H9 (cell line): ENCODE measurements around the gene DCTN1. TPM values are rescaled to one million over a fixed set of nuclear protein-coding genes. Genes with fewer than 3 reads are reported as not detected.

Source experiments
- DNase-seq: peaks from one replicate; pipeline ENCODE4 v3.0.0-alpha.2; 2017
- H2AFZ ChIP-seq: one replicate; pipeline ENCODE4 v1.6.1; 2013; ENCODE audit warnings: mild to moderate bottlenecking, low read length, control low read depth, moderate library complexity
- H2AK5ac ChIP-seq: 2 replicates; pipeline ENCODE4 v1.6.1; 2013; ENCODE audit warnings: low read length, control low read depth, mixed read lengths; ENCODE audit not compliant: insufficient read length
- H2BK120ac ChIP-seq: one replicate; pipeline ENCODE4 v1.6.1; 2013; ENCODE audit warnings: low read depth, mild to moderate bottlenecking, low read length, control low read depth, inconsistent platforms; ENCODE audit not compliant: poor library complexity, severe bottlenecking
- H2BK12ac ChIP-seq: 2 replicates; pipeline ENCODE4 v1.6.1; 2013; ENCODE audit warnings: low read length, control low read depth, mixed read lengths, low read depth; ENCODE audit not compliant: insufficient read length
- H2BK15ac ChIP-seq: 2 replicates; pipeline ENCODE4 v1.6.1; 2013; ENCODE audit warnings: low read depth, low read length, control low read depth
- H2BK20ac ChIP-seq: one replicate; pipeline ENCODE4 v1.6.1; 2013; ENCODE audit warnings: low read depth, mild to moderate bottlenecking, low read length, control low read depth, inconsistent platforms; ENCODE audit not compliant: poor library complexity, severe bottlenecking
- H2BK5ac ChIP-seq: 2 replicates; pipeline ENCODE4 v1.6.1; 2013; ENCODE audit warnings: low read length, control low read depth, mixed read lengths; ENCODE audit not compliant: insufficient read length
- H3K14ac ChIP-seq: 2 replicates; pipeline ENCODE4 v1.6.1; 2013; ENCODE audit warnings: low read length, control low read depth; ENCODE audit not compliant: insufficient read depth
- H3K18ac ChIP-seq: 2 replicates; pipeline ENCODE4 v1.6.1; 2013; ENCODE audit warnings: low read depth, mild to moderate bottlenecking, mixed read lengths, low read length, control low read depth; ENCODE audit not compliant: insufficient read length
- H3K23ac ChIP-seq: 2 replicates; pipeline ENCODE4 v1.6.1; 2013; ENCODE audit warnings: low read length, control low read depth, mixed read lengths, low read depth; ENCODE audit not compliant: insufficient read length
- H3K23me2 ChIP-seq: 2 replicates; pipeline ENCODE4 v1.6.1; 2013; ENCODE audit warnings: low read depth, mild to moderate bottlenecking, mixed read lengths, low read length, control low read depth; ENCODE audit not compliant: insufficient read length, poor library complexity, severe bottlenecking
- H3K27ac ChIP-seq: 2 replicates; pipeline ENCODE4 v1.5.1; 2013; ENCODE audit warnings: low read length, control low read depth, mixed read lengths, low read depth; ENCODE audit not compliant: insufficient read length
- H3K27me3 ChIP-seq: 2 replicates; pipeline ENCODE4 v1.6.1; 2013; ENCODE audit warnings: low read length, control low read depth, inconsistent platforms; ENCODE audit not compliant: insufficient read depth
- H3K4ac ChIP-seq: 2 replicates; pipeline ENCODE4 v1.6.1; 2013; ENCODE audit warnings: low read depth, mild to moderate bottlenecking, control low read depth, inconsistent platforms, low read length, moderate library complexity
- H3K4me1 ChIP-seq: 2 replicates; pipeline ENCODE4 v1.6.1; 2013; ENCODE audit warnings: low read length, control low read depth, inconsistent platforms; ENCODE audit not compliant: insufficient read depth
- H3K4me2 ChIP-seq: 2 replicates; pipeline ENCODE4 v1.6.1; 2013; ENCODE audit warnings: low read length, control low read depth, mixed read lengths; ENCODE audit not compliant: insufficient read length, insufficient read depth
- H3K56ac ChIP-seq: 2 replicates; pipeline ENCODE4 v1.6.1; 2013; ENCODE audit warnings: low read depth, mild to moderate bottlenecking, mixed read lengths, low read length, control low read depth; ENCODE audit not compliant: insufficient read length
- H3K79me1 ChIP-seq: 2 replicates; pipeline ENCODE4 v1.6.1; 2013; ENCODE audit warnings: low read depth, mild to moderate bottlenecking, moderate library complexity, low read length, control low read depth, inconsistent platforms; ENCODE audit not compliant: insufficient read depth, poor library complexity, severe bottlenecking
- H3K79me2 ChIP-seq: 2 replicates; pipeline ENCODE4 v1.6.1; 2013; ENCODE audit warnings: low read length, control low read depth, inconsistent platforms; ENCODE audit not compliant: insufficient read depth
- H3K9ac ChIP-seq: 2 replicates; pipeline ENCODE4 v1.6.1; 2013; ENCODE audit warnings: low read length, control low read depth, mixed read lengths; ENCODE audit not compliant: insufficient read length; ENCODE audit errors: extremely low read depth
- H3K9me3 ChIP-seq: one replicate; pipeline ENCODE4 v1.6.1; 2013; ENCODE audit warnings: low read depth, low read length, inconsistent platforms; ENCODE audit not compliant: control insufficient read depth
- H3T11ph ChIP-seq: one replicate; pipeline ENCODE4 v1.6.1; 2013; ENCODE audit warnings: mild to moderate bottlenecking, low read length, control low read depth, inconsistent platforms
- H4K20me1 ChIP-seq: one replicate; pipeline ENCODE4 v1.6.1; 2013; ENCODE audit not compliant: control insufficient read depth, insufficient read length, insufficient read depth
- H4K5ac ChIP-seq: 2 replicates; pipeline ENCODE4 v1.6.1; 2013; ENCODE audit warnings: low read depth, mild to moderate bottlenecking, mixed read lengths, low read length, control low read depth; ENCODE audit not compliant: insufficient read length
- H4K8ac ChIP-seq: replicated peaks from 2 replicates; pipeline ENCODE4 v1.6.1; 2013; ENCODE audit warnings: low read length, control low read depth, mixed read lengths, low read depth; ENCODE audit not compliant: insufficient read length
- H4K91ac ChIP-seq: 2 replicates; pipeline ENCODE4 v1.6.1; 2013; ENCODE audit warnings: low read depth, mild to moderate bottlenecking, moderate library complexity, mixed read lengths, low read length, control low read depth; ENCODE audit not compliant: insufficient read length
- H3K27ac Mint-ChIP-seq, 3 experiments: 2 replicates in 2 of 3; 3 replicates in 1 of 3; pipeline ENCODE4 v1.8.0; 2020 to 2021; ENCODE audit warnings: mixed read lengths in 3 of 3, mild to moderate bottlenecking in 1 of 3, moderate library complexity in 1 of 3
- H3K27me3 Mint-ChIP-seq: 2 replicates; pipeline ENCODE4 v1.8.0; 2021; ENCODE audit warnings: low read depth, mild to moderate bottlenecking, moderate library complexity, mixed read lengths
- H3K36me3 Mint-ChIP-seq, 3 experiments: 2 replicates in 2 of 3; 3 replicates in 1 of 3; pipeline ENCODE4 v1.8.0; 2020 to 2021; ENCODE audit warnings: low read depth in 3 of 3, mixed read lengths in 3 of 3; ENCODE audit not compliant: insufficient read depth in 1 of 3
- H3K4me1 Mint-ChIP-seq, 2 experiments: 2 replicates each; pipeline ENCODE4 v1.8.0; 2020; ENCODE audit warnings: mixed read lengths in 2 of 2
- H3K4me3 Mint-ChIP-seq, 2 experiments: 2 replicates in 1 of 2; 3 replicates in 1 of 2; pipeline ENCODE4 v1.8.0; 2020 to 2021; ENCODE audit warnings: mild to moderate bottlenecking in 2 of 2, mixed read lengths in 2 of 2, moderate library complexity in 1 of 2
- H3K9me3 Mint-ChIP-seq, 2 experiments: 2 replicates in 1 of 2; 3 replicates in 1 of 2; pipeline ENCODE4 v1.8.0; 2020; ENCODE audit warnings: mild to moderate bottlenecking in 2 of 2, mixed read lengths in 2 of 2, moderate library complexity in 1 of 2
- WGBS: extraction: QIAGEN DNeasy Blood & Tissue Kit; methylation state at CpG from one replicate; pipeline ENCODE4 v1.1.7; 2013; ENCODE audit warnings: missing lambda C conversion rate, low lambda C conversion rate, mixed read lengths; ENCODE audit not compliant: insufficient read length; ENCODE audit errors: extremely low coverage; 5-methylcytosine and 5-hydroxymethylcytosine counted together
- total RNA-seq: library from RNA; stranded (reverse); gene quantifications from 2 replicates; pipeline ENCODE4 v1.2.1, GENCODE V29; 2021
- TF ChIP-seq, protein P1 (sequence below): fragments of 200-600 bp; sonication (generic); conservative IDR thresholded peaks from 3 replicates; pipeline ENCODE4 v1.8.0; 2021; ENCODE audit warnings: antibody characterized with exemption, mild to moderate bottlenecking

Gene DCTN1
- total RNA-seq, 1 experiment from 2014 or later, result 141 TPM

DNA sequence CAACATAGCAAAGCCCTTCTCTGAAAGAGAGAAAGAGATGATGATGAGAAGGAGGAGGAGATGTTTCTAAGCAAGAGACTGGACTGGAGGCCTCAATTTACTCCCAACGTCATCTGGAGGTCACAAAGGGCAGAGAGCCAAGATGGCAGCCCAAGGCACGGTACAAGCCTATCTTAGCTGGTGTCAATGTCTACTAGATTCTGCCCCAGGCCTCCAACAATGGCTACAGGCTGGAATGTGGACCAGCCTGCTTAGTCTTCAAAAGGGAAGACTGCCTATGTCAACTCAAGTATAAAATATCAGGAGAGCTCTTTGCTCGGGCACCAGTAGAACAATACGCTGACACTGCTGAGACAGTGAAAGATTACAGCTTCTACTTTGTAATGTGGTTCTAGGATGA is 30.2 kb downstream of the DCTN1 start:
- no peaks in the 10 kb centered on the region for H3K9me3 Mint-ChIP-seq
- TF ChIP-seq, protein P1, sequence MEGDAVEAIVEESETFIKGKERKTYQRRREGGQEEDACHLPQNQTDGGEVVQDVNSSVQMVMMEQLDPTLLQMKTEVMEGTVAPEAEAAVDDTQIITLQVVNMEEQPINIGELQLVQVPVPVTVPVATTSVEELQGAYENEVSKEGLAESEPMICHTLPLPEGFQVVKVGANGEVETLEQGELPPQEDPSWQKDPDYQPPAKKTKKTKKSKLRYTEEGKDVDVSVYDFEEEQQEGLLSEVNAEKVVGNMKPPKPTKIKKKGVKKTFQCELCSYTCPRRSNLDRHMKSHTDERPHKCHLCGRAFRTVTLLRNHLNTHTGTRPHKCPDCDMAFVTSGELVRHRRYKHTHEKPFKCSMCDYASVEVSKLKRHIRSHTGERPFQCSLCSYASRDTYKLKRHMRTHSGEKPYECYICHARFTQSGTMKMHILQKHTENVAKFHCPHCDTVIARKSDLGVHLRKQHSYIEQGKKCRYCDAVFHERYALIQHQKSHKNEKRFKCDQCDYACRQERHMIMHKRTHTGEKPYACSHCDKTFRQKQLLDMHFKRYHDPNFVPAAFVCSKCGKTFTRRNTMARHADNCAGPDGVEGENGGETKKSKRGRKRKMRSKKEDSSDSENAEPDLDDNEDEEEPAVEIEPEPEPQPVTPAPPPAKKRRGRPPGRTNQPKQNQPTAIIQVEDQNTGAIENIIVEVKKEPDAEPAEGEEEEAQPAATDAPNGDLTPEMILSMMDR, result no peak

More for the DNA sequence above, 30.2 kb downstream of the DCTN1 start:
- no peak overlapping the region for H3K23ac ChIP-seq
- H3K9me3 ChIP-seq, result no peaks in the 10 kb centered on the region
- no peaks in the 10 kb centered on the region for H3K27me3 ChIP-seq
- H3K27ac Mint-ChIP-seq, result no peak overlapping the region
- H3K27me3 Mint-ChIP-seq, result no peaks in the 10 kb centered on the region
- no peak overlapping the region for H3K56ac ChIP-seq
- DNase-seq, result no peak
- H4K8ac ChIP-seq, result no peak overlapping the region
- H3K23me2 ChIP-seq, result no peaks in the 10 kb centered on the region
- H2BK12ac ChIP-seq, result no peak overlapping the region
- no peak overlapping the region for H2BK5ac ChIP-seq
- H3K27ac ChIP-seq, result no peak overlapping the region
- no peak overlapping the region for H4K91ac ChIP-seq
- H2AFZ ChIP-seq, result no peak overlapping the region
- 0 out of 4 replicates have a peak, but pooled peaks cover 0 to 3% of the 10 kb centered on the region in 2 experiments for H3K4me1 Mint-ChIP-seq
- no peak overlapping the region for H2AK5ac ChIP-seq
- no peaks in the 10 kb centered on the region for H4K20me1 ChIP-seq
- no peak overlapping the region for H3K14ac ChIP-seq
- 0 out of 7 replicates have a peak, but pooled peaks cover 0 to 4% (median 0%) of the 10 kb centered on the region in 3 experiments for H3K36me3 Mint-ChIP-seq
- H2BK15ac ChIP-seq, result no peak overlapping the region
- no peak overlapping the region for H3K9ac ChIP-seq
- H2BK20ac ChIP-seq, result no peak overlapping the region
- H3K4me1 ChIP-seq, result no peaks in the 10 kb centered on the region
- H2BK120ac ChIP-seq, result no peak overlapping the region
- no peak overlapping the region for H3K4ac ChIP-seq
- no peak overlapping the region for H3K4me3 Mint-ChIP-seq
- H3T11ph ChIP-seq, result no peak overlapping the region
- H3K79me1 ChIP-seq, result no peaks in the 10 kb centered on the region
- H3K79me2 ChIP-seq, result no peaks in the 10 kb centered on the region
- no peak overlapping the region for H3K18ac ChIP-seq
- WGBS, result no CpG with 5 or more reads among the region's 4 CpGs
- no peak overlapping the region for H3K4me2 ChIP-seq
- H4K5ac ChIP-seq, result no peak overlapping the region
